GM19395 (cell line): ENCODE measurements around the gene CDC42BPA.

ENCODE experiments used
- ATAC-seq: cut with Tn5 transposase; IDR thresholded peaks from one replicate; pipeline ENCODE4 v1.9.1; 2021; ENCODE audit warnings: mild to moderate bottlenecking, moderate library complexity; ENCODE audit not compliant: unreplicated experiment

The CDC42BPA gene

GRCh38 chr1:227335242-227336020, 17.1 kb upstream of the CDC42BPA start:
- ATAC-seq: no peak

- no peak for ATAC-seq
These were observed 15.1 kb upstream of the CDC42BPA start for GRCh38 chr1:227333423-227333822.

DNA sequence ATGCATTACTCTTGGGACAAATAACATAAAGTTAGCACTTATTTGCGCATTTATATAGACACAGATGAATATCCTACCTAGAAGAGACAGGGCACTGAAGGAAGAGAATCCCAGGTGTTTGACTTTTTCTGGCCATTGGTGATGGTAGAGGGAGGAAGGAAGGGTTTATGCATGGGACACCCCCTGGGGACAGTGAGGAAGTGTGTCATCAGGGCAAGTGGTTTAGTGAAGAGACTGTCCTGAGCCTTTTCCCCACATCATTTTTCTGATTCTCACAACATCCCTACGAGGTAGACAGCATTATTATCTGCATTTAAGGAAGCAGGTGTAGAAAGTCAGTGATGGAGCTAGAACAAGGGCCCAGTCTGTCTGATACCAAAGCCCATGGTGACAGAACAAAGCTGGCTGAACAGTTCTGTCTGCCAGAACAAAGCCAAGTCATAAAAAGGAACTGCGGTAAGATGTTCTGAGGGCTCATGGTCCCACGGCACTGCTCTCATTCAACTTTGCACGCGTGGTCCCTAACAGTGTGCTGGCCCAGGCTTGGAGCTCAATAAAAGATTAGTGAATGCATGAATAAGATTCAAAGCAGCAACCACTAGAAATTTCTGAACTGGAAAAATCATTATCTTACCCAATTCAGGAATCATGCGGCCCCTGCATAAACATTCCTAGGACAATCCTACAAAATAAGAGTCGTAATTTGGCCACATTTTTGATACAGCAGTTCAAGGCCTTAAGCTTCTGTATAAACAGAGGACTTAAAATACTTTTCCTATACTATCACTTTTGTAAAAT, 12.2 kb upstream of the CDC42BPA start:
- no peak for ATAC-seq

- no peak for ATAC-seq
These were observed 10.2 kb upstream of the CDC42BPA start for GRCh38 chr1:227328405-227329019.

DNA sequence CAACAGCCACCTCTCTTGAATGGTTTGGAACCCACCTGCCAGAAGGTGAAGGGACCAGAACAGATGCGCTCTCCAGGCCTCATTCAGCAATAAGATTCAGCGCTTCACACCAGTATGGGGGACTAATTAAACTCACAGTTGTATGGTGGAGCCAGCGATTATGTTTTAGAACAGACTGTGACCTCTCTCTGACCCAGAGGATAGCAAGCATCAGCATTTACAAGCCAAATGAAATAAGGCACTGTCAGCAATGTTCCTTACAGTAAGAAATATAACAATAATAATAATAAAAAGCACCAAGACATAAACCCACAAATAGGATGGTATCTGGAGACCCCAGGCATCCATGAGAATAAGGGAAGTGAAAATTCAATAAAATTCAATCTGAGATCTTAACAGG, 6.9 kb upstream of the CDC42BPA start:
- ATAC-seq: no peak

- no peak for ATAC-seq
These were observed 5.6 kb upstream of the CDC42BPA start for GRCh38 chr1:227323967-227324268.

GRCh38 chr1:227323171-227323966, 5.1 kb upstream of the CDC42BPA start:
- no peak for ATAC-seq

GRCh38 chr1:227322376-227322775, 4.1 kb upstream of the CDC42BPA start:
- ATAC-seq: no peak

- ATAC-seq: peak; percentile 64
These were observed 2.7 kb upstream of the CDC42BPA start for GRCh38 chr1:227321035-227321434.

DNA sequence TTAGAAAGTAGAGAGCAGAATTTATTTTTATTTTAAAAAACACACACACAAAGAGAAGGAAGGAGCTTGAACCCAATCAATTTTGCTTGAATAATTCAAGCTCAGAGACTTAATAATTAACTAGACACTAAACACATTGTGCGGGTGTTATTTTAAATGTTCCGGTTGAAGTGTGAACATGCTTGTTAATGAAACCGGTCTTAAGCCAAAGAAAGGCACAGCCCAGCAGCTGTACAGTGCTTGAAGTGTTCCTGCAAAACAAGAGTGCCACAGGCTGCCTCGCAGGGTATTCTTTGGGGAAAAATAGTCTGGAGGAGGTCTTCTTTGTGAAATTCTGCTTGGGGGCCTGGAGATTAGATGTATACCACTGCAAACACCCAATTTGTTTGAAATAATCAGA, 2.2 kb upstream of the CDC42BPA start:
- ATAC-seq: no peak

- ATAC-seq: peak; percentile 14
These were observed 738 bp upstream of the CDC42BPA start for GRCh38 chr1:227318853-227319607.

DNA sequence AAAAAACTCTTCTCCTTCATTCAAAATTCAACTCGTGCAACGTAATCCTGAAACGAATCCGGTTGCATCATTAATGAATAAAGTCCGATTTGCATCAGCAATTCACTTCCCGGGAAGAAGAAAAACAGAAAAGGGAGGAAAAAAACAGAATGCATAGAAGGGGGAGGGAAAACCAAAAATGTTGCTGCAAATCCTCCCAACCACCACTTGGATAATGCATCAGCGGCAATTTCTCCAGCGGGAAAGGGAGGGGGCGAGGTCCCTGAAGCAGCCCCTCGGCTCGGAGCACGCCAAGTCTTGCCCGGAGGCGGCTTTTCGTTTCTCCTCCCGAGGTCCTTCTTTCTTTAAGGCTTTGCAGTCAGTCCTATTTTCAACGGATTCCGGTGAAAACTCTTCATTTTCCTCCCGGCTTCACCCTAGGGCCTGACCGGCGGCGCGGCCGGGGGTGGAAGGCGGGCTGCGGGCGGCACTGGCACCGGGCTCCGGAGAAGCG, 723 bp downstream of the CDC42BPA start:
- ATAC-seq: no peak

- ATAC-seq: no peak
These were observed 1.3 kb downstream of the CDC42BPA start for GRCh38 chr1:227317011-227317451.

- no peak for ATAC-seq
These were observed 1.8 kb downstream of the CDC42BPA start for GRCh38 chr1:227316456-227316855.

GRCh38 chr1:227315629-227316346, 2.5 kb downstream of the CDC42BPA start:
- ATAC-seq: no peak

DNA sequence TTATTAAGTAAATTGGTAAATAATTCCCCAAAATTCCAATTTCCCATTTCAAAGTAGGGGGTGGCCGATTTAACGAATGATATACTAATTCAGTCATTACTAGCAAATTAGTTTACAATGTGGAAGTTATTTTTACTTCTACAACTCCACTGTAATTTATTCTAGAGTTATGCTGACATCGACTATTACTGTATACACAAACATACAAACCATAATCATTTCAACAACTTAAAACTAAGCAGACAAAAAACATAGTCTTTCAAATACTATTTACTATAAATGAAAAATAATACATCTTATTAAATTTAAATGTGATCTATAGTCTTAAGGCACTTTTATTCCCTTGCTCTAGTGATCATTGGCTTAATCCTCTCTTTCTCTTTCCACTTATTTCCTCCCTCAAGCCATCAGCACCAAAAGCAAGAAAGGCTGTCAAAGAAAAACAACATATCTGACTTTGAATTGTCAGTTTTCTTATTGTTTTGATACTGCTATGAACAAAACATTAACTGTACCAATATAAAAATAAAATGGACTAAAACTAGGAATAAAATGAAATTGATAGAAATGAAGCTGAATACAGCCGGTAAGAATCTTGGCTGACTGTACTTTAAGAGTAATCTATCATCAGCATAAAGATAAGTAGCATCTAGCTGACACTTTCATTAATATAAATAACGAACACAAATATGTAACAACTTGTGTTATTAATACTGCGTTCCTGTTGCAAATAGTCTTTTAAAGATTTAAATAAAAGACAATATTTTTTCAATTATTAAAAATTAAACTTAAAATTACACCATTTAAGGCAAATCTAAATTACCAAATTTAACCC, 4.1 kb downstream of the CDC42BPA start:
- no peak for ATAC-seq

GRCh38 chr1:227312361-227313025, 5.8 kb downstream of the CDC42BPA start:
- ATAC-seq: no peak

- ATAC-seq: no peak
These were observed 6.8 kb downstream of the CDC42BPA start for GRCh38 chr1:227311389-227312001.
